Sigmoid colon (tissue), 7 donors: ENCODE measurements around the gene PEAK1. TPM values are rescaled to one million over a fixed set of nuclear protein-coding genes. Genes with fewer than 3 reads are reported as not detected.

ENCODE experiments used
- DNase-seq: peaks from one replicate; pipeline ENCODE4 v3.0.0-alpha.2; 2019
- H3K27ac ChIP-seq, 4 donors: fragments of 200-600 bp; sonication (generic); one replicate each; pipeline ENCODE4 v1.5.1; 2016 to 2019; ENCODE audit warnings: mild to moderate bottlenecking in 1 of 4
- H3K27me3 ChIP-seq, 3 donors: fragments of 200-600 bp; sonication (generic); one replicate each; pipeline ENCODE4 v1.5.1; 2019; ENCODE audit warnings: mild to moderate bottlenecking in 1 of 3
- H3K36me3 ChIP-seq, 4 donors: fragments of 200-600 bp; sonication (generic); one replicate each; pipeline ENCODE4 v1.5.1; 2016 to 2019
- H3K4me1 ChIP-seq, 4 donors: fragments of 200-600 bp; sonication (generic); one replicate each; pipeline ENCODE4 v1.5.1; 2017 to 2019
- H3K4me3 ChIP-seq, 4 donors: fragments of 200-600 bp; sonication (generic); one replicate each; pipeline ENCODE4 v1.5.1; 2017 to 2019; ENCODE audit warnings: mild to moderate bottlenecking in 2 of 4, moderate library complexity in 1 of 4
- H3K9me3 ChIP-seq, 4 donors: fragments of 200-600 bp in 3 of 4; sonication (generic) in 3 of 4; one replicate each; pipeline versions ENCODE4 v1.5.1 to v1.6.1; 2013 to 2019
- EP300 ChIP-seq, 4 donors: sonication (generic); formaldehyde crosslinking; IDR thresholded peaks; one replicate each; pipeline ENCODE4 v1.6.1; 2017; ENCODE audit warnings: antibody characterized with exemption in 4 of 4
- POLR2A ChIP-seq, 2 donors: fragments of 450-650 bp; IDR thresholded peaks; one replicate each; pipeline ENCODE4 v1.6.1; 2016; ENCODE audit warnings: antibody characterized with exemption in 2 of 2, mild to moderate bottlenecking in 2 of 2, moderate library complexity in 2 of 2
- POLR2AphosphoS5 ChIP-seq, 4 donors: sonication (generic); formaldehyde crosslinking; IDR thresholded peaks; one replicate each; pipeline ENCODE4 v1.6.1; 2017; ENCODE audit warnings: antibody characterized with exemption in 4 of 4
- WGBS, 2 donors: extraction: QIAGEN DNeasy Blood & Tissue Kit; methylation state at CpG; one replicate each; pipeline ENCODE4 v1.1.7; 2013; 5-methylcytosine and 5-hydroxymethylcytosine counted together
- intact Hi-C: fragments of 100-400 bp; cut with DNase I; formaldehyde crosslinking; loops from one replicate; pipeline ENCODE4 v1.15.1; 2023
- polyA plus RNA-seq, 3 donors: library from polyadenylated mRNA; stranded (reverse); fragments of 200-250 nt; gene quantifications; one replicate each; pipeline ENCODE4 v1.2.3, GENCODE V29; 2013
- total RNA-seq, 4 donors: library from RNA; depleted of rRNA; stranded (reverse); fragments of >200 nt; gene quantifications; one replicate each; pipeline ENCODE4 v1.1.0, GENCODE V29; 2016
- TF ChIP-seq, protein P1 (sequence below), 4 experiments: fragments of 450-650 bp in 3 of 4; fragments of 200-600 bp in 1 of 4; IDR thresholded peaks; one replicate each; pipeline ENCODE4 v1.5.1; 2016 to 2019; ENCODE audit warnings: antibody characterized with exemption in 4 of 4, mild to moderate bottlenecking in 3 of 4, moderate library complexity in 2 of 4
- donor health status: healthy with polysubstance abuse.
- donor health status: Bipolar disorder and iron deficiency.
- donor health status: healthy.

PEAK1 gene
- total and polyA plus RNA-seq, 7 donors = 3.5 to 59.8 (median 29.3) TPM

- Histone ChIP-seq H3K27me3 (no peaks in the 10 kb centered on the region), H3K36me3 (no peaks in the 10 kb centered on the region), H3K9me3 (no peaks in the 10 kb centered on the region), H3K4me1 (peaks cover 0 to 6% (median 2%) of the 10 kb centered on the region in 4 donors), H3K4me3 (no peak overlapping the region), H3K27ac (no peak overlapping the region)
- no peak for DNase-seq
- intact Hi-C loops = no loop called here
- 29 to 74% methylated on average over 1 of the region's 1 CpG for WGBS, 2 donors
- no peak for TF ChIP-seq POLR2A (IDR thresholded peaks at IDR 0.05)
- no peak for TF ChIP-seq EP300 (IDR thresholded peaks at IDR 0.05)
These were observed 246.4 kb downstream of the PEAK1 start for GRCh38 chr15:77173487-77173886.

GRCh38 chr15:77171221-77171967 is 248.5 kb downstream of the PEAK1 start:
- no peak for TF ChIP-seq EP300 (IDR thresholded peaks at IDR 0.05)
- no peak overlapping the region for H3K4me3 ChIP-seq
- no peak for DNase-seq
- WGBS, 2 donors = 94 to 96% methylated on average over 2 of the region's 2 CpGs
- H3K36me3 ChIP-seq = no peaks in the 10 kb centered on the region
- peaks cover 0 to 14% (median 5%) of the 10 kb centered on the region in 4 donors for H3K4me1 ChIP-seq
- no peaks in the 10 kb centered on the region for H3K27me3 ChIP-seq
- intact Hi-C loops = no loop called here
- H3K27ac ChIP-seq = no peak overlapping the region
- no peaks in the 10 kb centered on the region for H3K9me3 ChIP-seq

DNA sequence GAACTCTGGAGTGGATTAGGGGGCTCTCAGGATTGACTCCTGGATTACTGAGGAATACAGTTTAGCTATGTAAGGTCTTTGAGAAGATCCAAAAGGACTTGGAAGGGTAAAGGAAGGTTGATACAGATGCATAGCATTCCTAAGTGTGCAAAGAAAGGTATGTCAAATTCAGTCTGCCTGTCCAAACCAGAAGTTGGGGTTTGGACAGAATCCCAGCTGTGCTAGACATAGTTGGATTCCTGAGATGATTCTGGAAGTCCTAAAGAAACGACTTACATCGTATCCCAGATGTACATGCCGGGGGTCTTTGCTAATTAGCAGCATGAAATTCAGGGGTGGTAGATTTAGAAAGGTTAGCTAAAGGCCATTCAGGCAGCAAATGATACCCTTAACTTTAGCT is 251.3 kb downstream of the PEAK1 start:
- peaks cover 0 to 14% (median 5%) of the 10 kb centered on the region in 4 donors for H3K4me1 ChIP-seq
- TF ChIP-seq EP300 (IDR thresholded peaks at IDR 0.05) = no peak
- TF ChIP-seq POLR2A (IDR thresholded peaks at IDR 0.05) = no peak
- TF ChIP-seq POLR2AphosphoS5 (IDR thresholded peaks at IDR 0.05) = no peak
- TF ChIP-seq, protein P1, sequence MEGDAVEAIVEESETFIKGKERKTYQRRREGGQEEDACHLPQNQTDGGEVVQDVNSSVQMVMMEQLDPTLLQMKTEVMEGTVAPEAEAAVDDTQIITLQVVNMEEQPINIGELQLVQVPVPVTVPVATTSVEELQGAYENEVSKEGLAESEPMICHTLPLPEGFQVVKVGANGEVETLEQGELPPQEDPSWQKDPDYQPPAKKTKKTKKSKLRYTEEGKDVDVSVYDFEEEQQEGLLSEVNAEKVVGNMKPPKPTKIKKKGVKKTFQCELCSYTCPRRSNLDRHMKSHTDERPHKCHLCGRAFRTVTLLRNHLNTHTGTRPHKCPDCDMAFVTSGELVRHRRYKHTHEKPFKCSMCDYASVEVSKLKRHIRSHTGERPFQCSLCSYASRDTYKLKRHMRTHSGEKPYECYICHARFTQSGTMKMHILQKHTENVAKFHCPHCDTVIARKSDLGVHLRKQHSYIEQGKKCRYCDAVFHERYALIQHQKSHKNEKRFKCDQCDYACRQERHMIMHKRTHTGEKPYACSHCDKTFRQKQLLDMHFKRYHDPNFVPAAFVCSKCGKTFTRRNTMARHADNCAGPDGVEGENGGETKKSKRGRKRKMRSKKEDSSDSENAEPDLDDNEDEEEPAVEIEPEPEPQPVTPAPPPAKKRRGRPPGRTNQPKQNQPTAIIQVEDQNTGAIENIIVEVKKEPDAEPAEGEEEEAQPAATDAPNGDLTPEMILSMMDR (IDR thresholded peaks at IDR 0.05) = no peak
- no peak for DNase-seq
- no peaks in the 10 kb centered on the region for H3K27me3 ChIP-seq
- 90 to 93% methylated on average over 3 of the region's 3 CpGs for WGBS, 2 donors
- H3K27ac ChIP-seq = no peak overlapping the region
- H3K9me3 ChIP-seq = no peaks in the 10 kb centered on the region
- H3K36me3 ChIP-seq = no peaks in the 10 kb centered on the region
- intact Hi-C loops = no loop called here
- H3K4me3 ChIP-seq = no peak overlapping the region

DNA sequence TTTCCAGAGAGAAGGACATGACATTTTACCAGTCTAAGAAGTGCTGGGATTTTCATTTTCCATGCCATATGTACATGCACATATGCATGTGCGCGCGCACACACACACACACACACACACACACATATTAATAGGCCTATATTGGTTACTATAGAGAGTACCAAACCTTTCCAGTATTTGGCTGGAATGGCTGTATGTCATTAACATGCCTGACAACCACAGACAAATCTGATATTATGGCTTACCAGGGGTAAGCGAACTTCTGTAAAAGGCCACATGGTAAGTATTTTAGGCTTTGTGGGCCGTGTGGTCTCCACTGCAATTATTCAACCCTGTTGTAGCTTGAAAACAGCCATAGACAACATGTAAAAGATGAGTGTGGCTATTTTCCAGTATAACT is 251.8 kb downstream of the PEAK1 start:
- Histone ChIP-seq H3K36me3 (no peaks in the 10 kb centered on the region), H3K4me1 (peaks cover 0 to 14% (median 5%) of the 10 kb centered on the region in 4 donors), H3K27me3 (no peaks in the 10 kb centered on the region), H3K27ac (no peak overlapping the region), H3K4me3 (no peak overlapping the region), H3K9me3 (no peaks in the 10 kb centered on the region)
- WGBS, 2 donors = 86 to 90% methylated on average over 5 of the region's 5 CpGs
- TF ChIP-seq, protein P1 (IDR thresholded peaks at IDR 0.05) = no peak
- intact Hi-C loops = no loop called here
- no peak for DNase-seq

- TF ChIP-seq POLR2A (IDR thresholded peaks at IDR 0.05) (no peak), EP300 (IDR thresholded peaks at IDR 0.05) (no peak), POLR2AphosphoS5 (IDR thresholded peaks at IDR 0.05) (no peak)
- TF ChIP-seq, protein P1 (IDR thresholded peaks at IDR 0.05) = no peak
- WGBS, 2 donors = 82 to 83% methylated on average over 3 of the region's 3 CpGs
- H3K9me3 ChIP-seq = no peaks in the 10 kb centered on the region
These were observed 252.5 kb downstream of the PEAK1 start for GRCh38 chr15:77167406-77167805.

More at GRCh38 chr15:77167406-77167805, 252.5 kb downstream of the PEAK1 start:
- Histone ChIP-seq H3K27me3 (no peaks in the 10 kb centered on the region), H3K4me3 (no peak overlapping the region), H3K4me1 (peaks cover 0 to 14% (median 5%) of the 10 kb centered on the region in 4 donors), H3K27ac (no peak overlapping the region), H3K36me3 (no peaks in the 10 kb centered on the region)
- intact Hi-C loops = no loop called here
- DNase-seq = no peak
